PC-3 (cell line): Measurements from ENCODE around the gene SOD1. TPM values are rescaled to one million over a fixed set of nuclear protein-coding genes. Genes with fewer than 3 reads are reported as not detected.

Experiments
- ATAC-seq: fragments of 200-7000 bp; cut with Tn5 transposase; 2 replicates; pipeline ENCODE4 v1.9.1; 2020; ENCODE audit warnings: mild to moderate bottlenecking, moderate library complexity
- BruUV-seq: library from RNA; stranded (reverse); fragments of 400-500 nt; replicated peaks from 2 replicates; lab custom pipeline; 2021; lab: Mats Ljungman, UMichigan
- CTCF ChIA-PET: fragments of 300-600 bp; sonication (Branson Sonifier 250); formaldehyde crosslinking; loops from one replicate; lab custom pipeline; 2022; ENCODE audit warnings: antibody characterized with exemption; lab: Charles Lee
- POLR2A ChIA-PET: fragments of 300-600 bp; sonication (Branson Sonifier 250); formaldehyde crosslinking; loops from one replicate; lab custom pipeline; 2022; ENCODE audit warnings: antibody characterized with exemption; ENCODE audit not compliant: unreplicated experiment; lab: Charles Lee
- DNase-seq: peaks from one replicate; pipeline ENCODE4 v3.0.0-alpha.2; 2015
- H2AFZ ChIP-seq: fragments of 300-600 bp; sonication (generic); 2 replicates; pipeline ENCODE4 v1.6.0; 2016; ENCODE audit warnings: antibody characterized with exemption, low read length
- H3F3A ChIP-seq: fragments of 300-600 bp; sonication (generic); one replicate; pipeline ENCODE4 v1.6.0; 2017; ENCODE audit warnings: antibody characterized with exemption, low read length, control low read depth, mild to moderate bottlenecking; ENCODE audit not compliant: unreplicated experiment
- H3K27ac ChIP-seq: fragments of 300-600 bp; sonication (generic); 2 replicates; pipeline ENCODE4 v1.5.1; 2016; ENCODE audit warnings: mild to moderate bottlenecking, low read length
- H3K27me3 ChIP-seq: fragments of 300-600 bp; sonication (generic); 2 replicates; pipeline ENCODE4 v1.6.1; 2016; ENCODE audit warnings: low read length, mixed read lengths
- H3K36me3 ChIP-seq: fragments of 300-600 bp; sonication (generic); 2 replicates; pipeline ENCODE4 v1.6.1; 2016; ENCODE audit warnings: low read depth, mixed run types, low read length, mixed read lengths
- H3K4me1 ChIP-seq: fragments of 300-600 bp; sonication (generic); 2 replicates; pipeline ENCODE4 v1.5.1; 2016; ENCODE audit warnings: low read length; ENCODE audit not compliant: insufficient read depth
- H3K4me2 ChIP-seq: fragments of 300-600 bp; sonication (generic); 2 replicates; pipeline ENCODE4 v1.6.0; 2016; ENCODE audit warnings: low read length
- H3K4me3 ChIP-seq: fragments of 300-600 bp; sonication (generic); 2 replicates; pipeline ENCODE4 v1.5.1; 2016; ENCODE audit warnings: mild to moderate bottlenecking, low read length, mixed read lengths
- H3K79me2 ChIP-seq: fragments of 300-600 bp; sonication (generic); 2 replicates; pipeline ENCODE4 v1.6.1; 2017; ENCODE audit warnings: low read length, mixed read lengths
- H3K9ac ChIP-seq: fragments of 300-600 bp; sonication (generic); 2 replicates; pipeline ENCODE4 v1.6.0; 2016; ENCODE audit warnings: mild to moderate bottlenecking, low read length
- H3K9me2 ChIP-seq: fragments of 300-600 bp; sonication (generic); replicated peaks from 2 replicates; pipeline ENCODE4 v1.6.1; 2016; ENCODE audit warnings: mixed run types, low read length, mixed read lengths
- H3K9me3 ChIP-seq: fragments of 300-600 bp; sonication (generic); 2 replicates; pipeline ENCODE4 v1.6.1; 2016; ENCODE audit warnings: low read length, mixed read lengths
- H4K20me1 ChIP-seq: fragments of 300-600 bp; sonication (generic); 2 replicates; pipeline ENCODE4 v1.6.1; 2016; ENCODE audit warnings: low read length, mixed read lengths
- CTCF ChIP-seq: fragments of 300-600 bp; sonication (generic); conservative IDR thresholded peaks from 2 replicates; pipeline ENCODE4 v1.5.1; 2017; ENCODE audit warnings: antibody characterized with exemption, low read depth, mild to moderate bottlenecking, low read length
- EZH2 ChIP-seq: fragments of 300-600 bp; sonication (generic); IDR thresholded peaks from one replicate; pipeline ENCODE4 v1.6.1; 2017; ENCODE audit warnings: antibody characterized with exemption, mild to moderate bottlenecking, low read length; ENCODE audit not compliant: unreplicated experiment
- EZH2phosphoT487 ChIP-seq: fragments of 300-600 bp; sonication (generic); IDR thresholded peaks from 2 replicates; pipeline ENCODE4 v1.6.1; 2018; ENCODE audit warnings: mild to moderate bottlenecking, antibody characterized with exemption, low read length, borderline replicate concordance
- intact Hi-C: fragments of 100-400 bp; cut with micrococcal nuclease; formaldehyde crosslinking; loops from 2 replicates; pipeline ENCODE4 v1.9.0; 2023
- total RNA-seq: library from RNA; depleted of rRNA; stranded (reverse); fragments of >200 nt; gene quantifications from 2 replicates; pipeline ENCODE4 v1.2.3, GENCODE V29; 2014

Gene SOD1
- total RNA-seq, 1 experiment from 2014 or later: 409 TPM

- H3K9me2 ChIP-seq: no peaks in the 10 kb centered on the region
- H3K4me2 ChIP-seq: no peak overlapping the region
- H3K27ac ChIP-seq: no peak overlapping the region
- TF ChIP-seq EZH2phosphoT487 (no peak), CTCF (no peak), EZH2 (no peak)
- no peaks in the 10 kb centered on the region for H3K4me1 ChIP-seq
- H4K20me1 ChIP-seq: no peaks in the 10 kb centered on the region
- no peak overlapping the region for H3K4me3 ChIP-seq
- no peak overlapping the region for H3K9ac ChIP-seq
- H2AFZ ChIP-seq: no peak overlapping the region
- ChIA-PET POLR2A (no interaction called here), CTCF (no interaction called here)
- intact Hi-C loops: no loop called here
- DNase-seq (peak; percentile 29), ATAC-seq (peak; percentile 86)
- no peaks in the 10 kb centered on the region for H3K79me2 ChIP-seq
- no peaks in the 10 kb centered on the region for H3K9me3 ChIP-seq
- H3K36me3 ChIP-seq: no peaks in the 10 kb centered on the region
- H3K27me3 ChIP-seq: no peaks in the 10 kb centered on the region
- H3F3A ChIP-seq: no peaks in the 10 kb centered on the region
- no TSS peak for BruUV-seq
Measured at GRCh38 chr21:31612894-31613785, 46.4 kb upstream of the SOD1 start.

DNA sequence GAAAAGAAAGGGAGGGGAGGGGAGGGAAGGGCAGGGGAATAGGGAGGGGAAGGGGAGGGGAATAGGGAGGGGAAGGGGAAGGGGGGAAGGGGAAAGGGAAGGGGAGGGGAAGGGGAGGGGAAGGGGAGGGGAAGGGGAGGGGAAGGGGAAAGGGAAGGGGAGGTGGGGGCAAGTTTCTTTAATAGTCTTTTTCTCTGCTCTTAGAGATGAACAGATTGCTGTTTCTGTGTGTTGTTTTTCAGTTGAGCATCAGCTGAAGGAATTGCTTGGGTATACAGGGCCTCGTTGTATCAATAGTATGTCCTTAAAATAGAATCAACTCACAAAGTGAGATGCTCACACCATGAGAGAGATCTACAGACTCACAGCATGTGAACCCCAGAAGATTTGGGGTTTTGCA is 44.8 kb upstream of the SOD1 start:
- H3K79me2 ChIP-seq: no peaks in the 10 kb centered on the region
- H3F3A ChIP-seq: no peaks in the 10 kb centered on the region
- no peak overlapping the region for H3K4me3 ChIP-seq
- no peaks in the 10 kb centered on the region for H4K20me1 ChIP-seq
- H3K36me3 ChIP-seq: no peaks in the 10 kb centered on the region
- no TSS peak for BruUV-seq
- no peak overlapping the region for H3K9ac ChIP-seq
- H3K9me2 ChIP-seq: no peaks in the 10 kb centered on the region
- no peaks in the 10 kb centered on the region for H3K9me3 ChIP-seq
- no peaks in the 10 kb centered on the region for H3K4me1 ChIP-seq
- TF ChIP-seq EZH2 (no peak), EZH2phosphoT487 (no peak), CTCF (no peak)
- DNase-seq (no peak), ATAC-seq (no peak)
- intact Hi-C loops: no loop called here
- H3K27ac ChIP-seq: no peak overlapping the region
- CTCF ChIA-PET: no interaction called here
- H3K27me3 ChIP-seq: no peaks in the 10 kb centered on the region
- POLR2A ChIA-PET: no interaction called here
- H2AFZ ChIP-seq: no peak overlapping the region
- no peak overlapping the region for H3K4me2 ChIP-seq

DNA sequence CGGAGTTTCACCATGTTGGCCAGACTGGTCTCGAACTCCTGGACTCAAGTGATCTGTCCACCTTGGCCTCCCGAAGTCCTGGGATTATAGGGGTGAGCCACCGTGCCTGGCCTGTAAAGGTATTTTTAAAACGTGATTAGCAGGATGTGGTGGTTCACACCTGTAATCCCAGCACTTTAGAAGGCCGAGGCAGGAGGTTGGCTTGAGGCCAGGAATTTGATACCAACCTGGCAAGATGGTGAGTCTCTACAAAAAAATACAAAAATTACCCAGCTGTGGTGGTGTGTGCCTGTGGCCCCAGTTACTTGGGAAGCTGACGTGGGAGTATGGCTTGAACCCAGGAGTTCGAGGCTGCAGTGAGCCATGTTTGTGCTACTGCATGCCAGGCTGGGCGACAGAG is 43.3 kb upstream of the SOD1 start:
- POLR2A ChIA-PET: no interaction called here
- Histone ChIP-seq H2AFZ (no peak overlapping the region), H3K4me2 (no peak overlapping the region), H3K9ac (no peak overlapping the region), H3K9me2 (no peaks in the 10 kb centered on the region), H3K4me1 (no peaks in the 10 kb centered on the region), H3K4me3 (no peak overlapping the region), H3K79me2 (no peaks in the 10 kb centered on the region), H3K27ac (no peak overlapping the region), H3K36me3 (no peaks in the 10 kb centered on the region), H3K27me3 (no peaks in the 10 kb centered on the region), H3F3A (no peaks in the 10 kb centered on the region), H3K9me3 (no peaks in the 10 kb centered on the region), H4K20me1 (no peaks in the 10 kb centered on the region)
- CTCF ChIA-PET: no interaction called here
- intact Hi-C loops: no loop called here
- TF ChIP-seq EZH2phosphoT487: no peak
- no peak for TF ChIP-seq EZH2
- TF ChIP-seq CTCF: no peak
- ATAC-seq (no peak), DNase-seq (no peak)
- BruUV-seq: no TSS peak
